T-helper 1 cell treated with Interleukin-12 subunit alpha and Interleukin-12 subunit beta and Interleukin-4 antibody, amounts not matched to agents 30 μg/mL and 1 μg/mL, for 36 hours (primary cell): ENCODE measurements around the gene MAPK11.

Experiments used
- H3K27ac Mint-ChIP-seq: one replicate; pipeline ENCODE4 v1.8.0; 2021; ENCODE audit warnings: mild to moderate bottlenecking, mixed read lengths
- H3K27me3 Mint-ChIP-seq: one replicate; pipeline ENCODE4 v1.8.0; 2021; ENCODE audit warnings: low read depth, mixed read lengths
- H3K36me3 Mint-ChIP-seq: one replicate; pipeline ENCODE4 v1.8.0; 2021; ENCODE audit warnings: low read depth, mixed read lengths
- H3K4me1 Mint-ChIP-seq: one replicate; pipeline ENCODE4 v1.8.0; 2021; ENCODE audit warnings: low read depth, mixed read lengths
- H3K4me3 Mint-ChIP-seq: one replicate; pipeline ENCODE4 v1.8.0; 2021; ENCODE audit warnings: mild to moderate bottlenecking, moderate library complexity, mixed read lengths
- H3K9me3 Mint-ChIP-seq: one replicate; pipeline ENCODE4 v1.8.0; 2021; ENCODE audit warnings: mixed read lengths

MAPK11 gene

DNA sequence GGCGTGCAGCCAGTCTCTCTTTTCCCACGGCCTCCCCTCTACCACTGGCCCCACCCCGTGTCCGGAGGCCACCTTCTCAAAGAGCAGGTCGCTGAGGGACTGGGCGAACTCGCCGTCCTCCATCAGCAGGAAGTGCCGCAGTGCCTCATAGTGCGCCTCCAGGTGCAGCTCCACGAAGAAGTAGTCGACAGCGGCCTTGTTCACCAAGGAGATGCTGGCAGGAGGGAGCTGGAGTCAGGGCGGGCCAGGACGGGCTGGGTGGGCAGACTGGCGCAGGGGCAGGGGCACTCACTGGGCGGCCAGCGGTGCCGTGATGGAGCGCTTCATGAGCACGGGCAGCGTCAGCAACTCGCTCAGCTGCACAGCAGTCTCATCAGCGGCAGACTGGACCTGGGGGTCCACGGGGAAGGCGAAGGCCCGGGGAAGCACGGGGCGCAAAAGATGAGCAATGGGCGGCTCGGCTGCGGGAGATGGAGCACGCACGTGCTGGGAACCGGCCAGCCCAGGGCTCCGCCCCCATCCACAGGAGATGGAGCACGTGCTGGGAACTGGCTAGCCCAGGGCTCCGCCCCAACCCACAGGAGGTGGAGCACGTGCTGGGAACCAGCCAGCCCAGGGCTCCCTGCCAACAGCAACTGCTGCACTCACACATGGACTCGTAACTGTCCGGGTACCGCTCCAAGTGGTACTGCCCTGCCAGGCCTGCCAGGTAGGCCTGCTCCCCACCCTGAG is 51.0 kb downstream of the MAPK11 start:
- Mint-ChIP-seq H3K27me3 (no peaks in the 10 kb centered on the region), H3K27ac (no peak overlapping the region), H3K36me3 (peaks cover 19% of the 10 kb centered on the region)

DNA sequence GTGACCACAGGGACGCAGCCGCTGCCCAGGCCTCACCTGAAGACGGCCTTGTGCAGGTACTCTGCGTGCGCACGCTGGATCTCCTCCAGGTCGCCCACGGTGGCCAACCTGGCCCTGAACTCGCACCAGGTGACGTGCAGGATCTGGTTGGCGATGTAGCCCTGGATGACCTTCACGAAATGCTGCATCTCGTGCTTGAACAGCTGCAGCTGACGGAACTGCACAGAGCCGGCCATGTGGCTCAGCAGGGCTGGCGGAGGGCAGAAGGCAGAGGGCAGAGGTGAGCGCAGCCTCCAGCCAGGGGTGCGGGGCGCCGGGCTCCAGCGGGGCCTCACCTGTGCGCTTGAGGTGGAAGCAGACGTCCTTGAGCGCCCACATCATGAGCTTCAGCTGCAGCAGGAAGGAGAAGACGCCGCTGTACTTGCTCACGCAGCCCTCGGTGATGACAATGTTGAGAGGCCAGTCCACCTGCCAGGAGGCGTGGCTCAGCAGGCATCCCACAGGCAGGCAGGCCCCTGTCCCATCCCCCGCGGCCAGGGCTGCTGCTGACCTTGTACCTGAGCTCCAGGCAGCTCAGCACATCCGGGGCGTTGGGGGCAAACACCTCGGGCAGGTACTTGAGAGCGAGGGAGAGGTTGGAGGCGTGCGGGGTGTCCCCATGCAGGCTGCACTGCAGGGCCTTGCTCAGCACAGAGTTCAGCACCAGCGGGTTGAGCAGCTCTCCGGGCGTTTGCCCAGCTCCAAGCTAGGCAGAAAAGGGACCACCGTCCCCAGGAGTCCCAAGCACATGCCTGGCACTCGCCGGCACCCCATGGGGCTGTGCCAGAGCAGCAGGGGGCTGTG is 51.8 kb downstream of the MAPK11 start:
- Mint-ChIP-seq H3K36me3 (peaks cover 20% of the 10 kb centered on the region), H3K9me3 (no peaks in the 10 kb centered on the region), H3K4me3 (no peak overlapping the region), H3K27me3 (no peaks in the 10 kb centered on the region), H3K27ac (no peak overlapping the region), H3K4me1 (peaks cover 6% of the 10 kb centered on the region)

More for the DNA sequence above, 51.0 kb downstream of the MAPK11 start:
- no peaks in the 10 kb centered on the region for H3K9me3 Mint-ChIP-seq
- H3K4me3 Mint-ChIP-seq = no peak overlapping the region
- peaks cover 4% of the 10 kb centered on the region for H3K4me1 Mint-ChIP-seq

DNA sequence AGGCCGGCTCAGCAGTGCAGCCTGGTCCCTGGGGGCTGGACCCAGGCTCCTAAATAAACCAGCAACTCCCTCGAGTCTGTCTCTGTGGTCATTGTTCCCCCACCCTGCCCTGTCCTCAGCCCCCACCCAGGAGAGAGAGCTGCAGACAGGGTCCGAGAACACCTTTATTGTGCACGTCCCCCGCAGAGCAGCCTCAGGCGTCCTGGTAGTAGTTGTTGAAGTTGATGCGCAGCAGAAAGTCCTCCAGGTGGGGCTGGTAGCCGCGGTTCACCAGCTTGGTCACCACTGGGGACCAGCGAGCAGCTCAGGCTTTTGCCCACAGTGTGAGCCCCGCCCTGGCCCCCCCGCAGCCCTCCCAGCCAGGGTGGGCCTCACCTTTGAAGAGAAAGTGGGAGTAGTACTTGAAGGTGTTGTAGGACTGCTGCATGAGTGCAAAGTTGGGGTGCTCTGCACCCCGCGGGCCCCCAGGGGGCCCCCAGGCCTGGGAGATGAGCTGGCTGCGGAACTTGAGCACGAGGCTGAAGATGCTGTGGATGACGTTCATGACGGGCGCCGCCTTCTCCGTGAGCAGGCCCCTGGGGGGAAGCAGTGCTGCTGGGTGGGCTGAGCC is 52.5 kb downstream of the MAPK11 start:
- no peaks in the 10 kb centered on the region for H3K9me3 Mint-ChIP-seq
- no peak overlapping the region for H3K4me3 Mint-ChIP-seq
- no peak overlapping the region for H3K27ac Mint-ChIP-seq
- H3K27me3 Mint-ChIP-seq = no peaks in the 10 kb centered on the region
- H3K36me3 Mint-ChIP-seq = peaks cover 24% of the 10 kb centered on the region
- H3K4me1 Mint-ChIP-seq = peaks cover 8% of the 10 kb centered on the region

DNA sequence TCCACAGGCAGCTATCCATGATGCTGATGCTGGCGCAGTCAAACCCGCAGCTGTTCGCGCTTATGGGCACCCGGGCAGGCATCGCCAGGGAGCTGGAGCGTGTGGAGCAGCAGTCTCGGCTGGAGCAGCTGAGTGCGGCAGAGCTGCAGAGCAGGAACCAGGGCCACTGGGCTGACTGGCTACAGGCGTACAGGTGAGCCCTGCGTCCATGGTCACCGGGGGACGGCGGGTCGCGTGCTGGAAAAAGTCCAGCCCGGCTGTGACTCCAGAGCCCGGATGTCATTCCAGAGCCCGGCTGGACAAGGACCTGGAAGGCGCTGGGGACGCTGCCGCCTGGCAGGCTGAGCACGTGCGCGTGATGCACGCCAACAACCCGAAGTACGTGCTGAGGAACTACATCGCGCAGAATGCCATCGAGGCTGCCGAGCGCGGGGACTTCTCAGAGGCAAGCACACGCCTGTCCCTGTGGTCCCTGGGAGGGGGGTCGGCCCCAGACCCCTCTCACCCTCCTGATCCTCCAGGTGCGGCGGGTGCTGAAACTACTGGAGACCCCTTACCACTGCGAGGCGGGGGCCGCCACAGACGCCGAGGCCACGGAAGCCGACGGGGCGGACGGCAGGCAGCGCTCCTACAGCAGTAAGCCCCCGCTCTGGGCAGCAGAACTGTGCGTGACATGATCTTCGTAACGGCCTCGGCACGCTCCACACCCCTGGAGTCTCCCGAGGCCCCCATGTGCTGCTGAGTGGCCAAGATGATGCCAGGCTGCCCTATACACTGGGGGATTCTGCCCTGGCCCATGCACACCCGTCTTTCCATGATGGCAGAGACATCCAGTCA is 53.3 kb downstream of the MAPK11 start:
- peaks cover 24% of the 10 kb centered on the region for H3K36me3 Mint-ChIP-seq
- no peaks in the 10 kb centered on the region for H3K9me3 Mint-ChIP-seq
- no peaks in the 10 kb centered on the region for H3K27me3 Mint-ChIP-seq
- peaks cover 8% of the 10 kb centered on the region for H3K4me1 Mint-ChIP-seq
- no peak overlapping the region for H3K27ac Mint-ChIP-seq
- H3K4me3 Mint-ChIP-seq = no peak overlapping the region

GRCh38 chr22:50216055-50216683 is 54.0 kb downstream of the MAPK11 start:
- H3K27ac Mint-ChIP-seq = no peak overlapping the region
- no peaks in the 10 kb centered on the region for H3K27me3 Mint-ChIP-seq
- H3K36me3 Mint-ChIP-seq = peaks cover 26% of the 10 kb centered on the region
- H3K4me1 Mint-ChIP-seq = peaks cover 9% of the 10 kb centered on the region
- no peak overlapping the region for H3K4me3 Mint-ChIP-seq
- no peaks in the 10 kb centered on the region for H3K9me3 Mint-ChIP-seq

- Mint-ChIP-seq H3K9me3 (no peaks in the 10 kb centered on the region), H3K27me3 (no peaks in the 10 kb centered on the region), H3K4me3 (no peak overlapping the region), H3K4me1 (peaks cover 10% of the 10 kb centered on the region), H3K27ac (no peak overlapping the region), H3K36me3 (peaks cover 27% of the 10 kb centered on the region)
Measured at GRCh38 chr22:50215297-50216054, 54.7 kb downstream of the MAPK11 start.
